ENCODE measurements around the gene AP1S3.
A peak's percentile ranks its signal among the peaks of the same experiment; 100 is the strongest.

- TF ChIP-seq CTCF (IDR thresholded peaks at IDR 0.05; ENCODE audit: insufficient read depth, low read depth, low read length) (peak; percentile 27), EZH2 (IDR thresholded peaks at IDR 0.05; ENCODE audit: insufficient read depth, low read length) (no peak)
Measured at GRCh38 chr2:223760838-223761502, 76.4 kb downstream of the AP1S3 start.

Data from astrocyte (in vitro differentiated cells and primary cell).